ENCODE measurements around the gene DPYSL3.

DNA sequence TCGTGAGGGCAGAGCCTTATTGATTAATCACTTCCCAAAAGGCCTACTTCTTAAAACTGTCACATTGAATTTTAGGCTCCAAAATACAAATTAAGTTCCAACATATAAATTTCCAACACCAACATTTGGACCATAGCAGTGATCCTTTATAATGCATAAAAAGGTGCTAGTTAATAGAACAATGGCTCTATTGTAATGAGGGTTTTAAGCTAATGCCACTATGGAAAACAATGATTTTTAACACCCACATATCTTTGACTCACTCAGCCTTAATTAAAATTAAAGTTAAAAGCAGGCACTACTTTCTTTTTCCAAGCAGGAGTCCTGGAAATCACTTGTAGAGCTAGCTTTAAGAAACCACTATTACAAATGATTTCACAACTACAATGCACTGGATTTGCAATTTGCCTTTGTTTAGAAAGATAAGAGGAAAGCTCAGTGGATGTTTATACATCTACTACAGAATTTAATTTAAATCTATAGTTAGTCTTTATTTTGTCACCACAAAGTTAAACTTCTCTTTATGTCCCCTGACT is 41.8 kb downstream of the DPYSL3 start:
- TF ChIP-seq POLR2A (IDR thresholded peaks at IDR 0.05) (no peak), POLR2AphosphoS5 (IDR thresholded peaks at IDR 0.05) (no peak), CTCF (IDR thresholded peaks at IDR 0.05) (no peak)

All from transverse colon (tissue), 4 donors.